NCI-H2171 (cell line): ENCODE measurements around the gene DACH2.
"Not testable (repeated sequence)": the region's sequence is repeated elsewhere in the genome, so short reads cannot be mapped to it uniquely, and the experiment has no call there.

Source experiments
- DNase-seq: peaks from one replicate; lab custom pipeline; 2025; lab: John Stamatoyannopoulos, UW

Gene DACH2

GRCh38 chrX:86148024-86148511, at the start of gene DACH2:
Gene DACH2 (plus strand): TSS chrX:86148451.
- DNase-seq, result peak; percentile 14

DNA sequence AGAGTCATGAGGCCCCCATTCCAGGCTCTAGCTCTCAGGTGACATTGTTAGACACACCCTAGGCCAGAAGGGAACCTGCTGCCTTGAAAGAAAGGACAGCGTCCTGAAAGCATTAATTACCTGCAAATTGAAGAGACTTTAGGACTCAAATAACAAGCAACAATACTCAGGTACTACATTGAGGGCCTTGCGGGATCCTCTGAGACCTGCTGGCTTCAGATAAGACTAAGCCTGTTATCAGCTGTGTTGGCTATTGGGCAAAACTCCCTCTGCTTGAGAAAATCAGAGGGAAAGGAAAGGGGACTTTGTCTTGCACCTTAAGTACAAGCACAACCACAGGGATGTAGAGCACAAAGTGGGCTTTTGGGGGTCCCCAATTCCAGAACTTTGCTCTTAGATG, 45.9 kb upstream of the DACH2 start:
- DNase-seq, result no peak

DNA sequence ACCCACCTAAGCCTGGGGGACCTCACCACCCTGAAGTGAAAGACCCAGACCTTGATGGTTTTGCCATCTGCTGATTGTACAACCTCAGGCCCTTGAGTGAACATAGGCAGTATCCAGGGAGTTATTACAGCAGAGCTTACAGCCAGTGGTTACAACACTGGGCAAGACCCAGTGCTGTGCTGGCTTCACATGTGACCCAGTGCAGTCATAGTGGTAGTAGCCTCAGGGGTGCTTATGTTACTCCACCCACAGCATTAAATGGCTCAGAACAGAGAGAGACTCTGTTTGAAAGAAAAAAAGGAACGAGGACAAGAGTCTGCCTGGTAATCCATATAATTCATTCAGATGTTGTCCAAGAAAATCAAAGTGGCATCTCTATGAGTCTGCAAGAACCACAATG, 45.2 kb upstream of the DACH2 start:
- no peak for DNase-seq

DNA sequence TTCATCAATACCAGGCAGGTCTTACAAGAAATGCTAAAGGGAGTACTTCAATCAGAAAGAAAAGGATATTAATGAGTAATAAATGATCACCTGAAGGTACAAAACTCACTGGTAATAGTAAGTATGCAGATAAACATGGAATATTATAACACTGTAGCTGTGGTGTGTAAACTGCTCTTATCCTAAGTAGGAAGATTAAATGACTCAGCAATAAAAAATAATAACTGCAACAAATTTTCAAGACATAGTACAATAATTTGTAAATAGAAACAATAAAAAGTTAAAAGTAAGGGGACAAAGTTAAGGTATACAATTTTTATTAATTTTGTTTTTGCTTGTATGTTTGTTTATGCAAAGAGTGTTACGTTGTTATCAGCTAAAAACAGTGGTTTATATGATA, 43.7 kb upstream of the DACH2 start:
- no peak for DNase-seq

DNA sequence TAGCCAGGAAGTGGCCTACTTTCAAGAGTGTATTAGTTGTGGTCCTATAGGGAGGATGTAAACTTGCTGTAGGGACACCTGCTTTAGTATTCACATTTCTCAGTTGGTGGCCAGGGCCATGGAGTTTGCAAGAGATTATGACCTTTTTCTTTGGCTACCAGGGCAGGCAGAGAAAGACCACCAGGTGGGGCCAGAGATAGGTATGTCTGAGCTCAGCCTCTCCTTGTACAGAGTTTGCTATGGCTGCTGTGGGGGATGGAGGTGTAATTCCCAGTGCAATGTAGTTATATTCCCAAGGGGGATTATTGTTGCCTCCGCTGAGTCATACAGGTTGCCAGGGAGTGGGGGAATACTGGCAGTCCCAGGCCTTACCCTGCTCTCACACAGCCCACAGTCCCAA, 26.3 kb upstream of the DACH2 start:
- no peak for DNase-seq

- DNase-seq, result no peak
These were observed 14.5 kb upstream of the DACH2 start for GRCh38 chrX:86133761-86134160.

DNA sequence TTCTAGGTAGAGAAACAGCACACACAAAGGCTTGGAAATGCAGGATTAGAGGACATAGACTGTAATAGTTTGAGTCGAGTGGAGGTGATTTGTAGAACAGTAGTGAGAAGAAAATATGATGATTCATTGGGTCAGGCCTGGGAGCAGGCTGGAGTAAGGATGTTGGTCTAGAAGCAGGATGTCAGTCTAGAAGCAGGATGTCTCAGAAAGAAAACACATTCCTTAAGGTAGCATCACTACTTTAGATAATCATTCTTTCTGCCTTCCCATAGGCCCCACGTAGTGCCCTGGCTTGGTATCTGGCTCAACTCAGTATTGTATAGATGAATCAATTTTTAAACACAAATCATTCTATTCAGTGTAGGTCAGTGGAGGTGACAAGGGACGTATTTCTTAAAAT, 11.2 kb upstream of the DACH2 start:
- DNase-seq, result no peak

GRCh38 chrX:86141786-86142185, 6.5 kb upstream of the DACH2 start:
- DNase-seq, result no peak

DNA sequence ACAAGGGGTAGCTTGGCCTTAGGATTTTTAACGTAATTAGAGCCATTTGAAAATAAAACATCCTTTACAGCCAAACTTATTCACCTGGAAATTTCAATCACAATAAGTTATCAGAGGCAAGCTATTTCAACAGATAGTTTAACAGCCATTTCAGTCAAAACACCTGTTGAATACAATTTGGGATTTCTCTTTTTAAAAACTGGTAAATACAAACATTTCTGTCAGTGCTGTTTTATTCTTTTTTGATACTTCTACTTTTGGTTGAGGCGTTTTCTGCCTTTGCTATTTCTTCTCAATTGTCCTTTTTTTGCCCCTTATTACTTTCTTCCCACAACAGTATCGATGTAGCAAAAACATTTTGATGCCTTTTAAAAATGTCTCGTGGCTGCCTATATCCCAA, 2.1 kb upstream of the DACH2 start:
- DNase-seq, result no peak

GRCh38 chrX:86148594-86148993, 343 bp downstream of the DACH2 start:
- no peak for DNase-seq

DNA sequence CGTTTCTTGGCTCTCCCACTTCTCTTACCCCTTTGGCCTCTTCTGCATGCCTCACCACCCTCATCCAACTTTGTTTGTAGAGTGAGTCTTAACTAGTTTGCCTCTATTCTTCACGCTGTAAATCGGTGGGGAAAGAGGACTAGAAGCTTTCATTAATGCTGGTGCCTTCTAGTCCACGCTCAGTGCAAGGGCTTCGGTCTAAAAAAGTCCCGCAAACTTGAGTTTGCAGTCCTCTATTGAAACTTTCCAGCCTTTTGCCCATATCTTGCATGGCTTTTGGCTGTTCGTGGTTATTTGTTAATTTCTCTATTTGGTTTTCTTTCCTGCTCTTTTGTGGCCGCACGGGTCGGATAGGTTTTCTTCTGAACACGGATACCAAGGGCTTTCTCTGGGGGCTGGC, 868 bp downstream of the DACH2 start:
- no peak for DNase-seq

DNA sequence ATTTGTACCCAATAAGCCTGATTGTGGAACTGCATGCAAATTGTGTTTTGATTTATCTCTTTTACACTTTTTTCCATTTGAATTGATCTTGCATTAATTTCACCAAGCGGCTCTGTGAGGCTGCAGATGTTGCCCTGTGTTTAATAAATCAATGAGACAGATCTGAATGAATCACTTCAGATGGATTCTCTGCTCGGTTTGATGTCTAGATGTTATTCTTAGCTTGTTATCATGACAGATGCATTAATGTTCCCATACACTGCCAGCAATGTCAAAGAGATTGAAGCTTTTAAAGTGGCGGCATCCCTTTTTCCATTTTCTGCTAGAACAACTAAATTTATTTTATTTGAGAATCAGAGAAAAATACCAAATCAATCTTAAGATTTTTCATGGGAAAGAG, 6.3 kb downstream of the DACH2 start:
- no peak for DNase-seq

GRCh38 chrX:86171366-86171765, 23.1 kb downstream of the DACH2 start:
- no peak for DNase-seq

- DNase-seq, result no peak
These were observed 30.7 kb downstream of the DACH2 start for GRCh38 chrX:86178906-86179305.

- DNase-seq, result not testable (repeated sequence)
These were observed 33.1 kb downstream of the DACH2 start for GRCh38 chrX:86181325-86181724.

DNA sequence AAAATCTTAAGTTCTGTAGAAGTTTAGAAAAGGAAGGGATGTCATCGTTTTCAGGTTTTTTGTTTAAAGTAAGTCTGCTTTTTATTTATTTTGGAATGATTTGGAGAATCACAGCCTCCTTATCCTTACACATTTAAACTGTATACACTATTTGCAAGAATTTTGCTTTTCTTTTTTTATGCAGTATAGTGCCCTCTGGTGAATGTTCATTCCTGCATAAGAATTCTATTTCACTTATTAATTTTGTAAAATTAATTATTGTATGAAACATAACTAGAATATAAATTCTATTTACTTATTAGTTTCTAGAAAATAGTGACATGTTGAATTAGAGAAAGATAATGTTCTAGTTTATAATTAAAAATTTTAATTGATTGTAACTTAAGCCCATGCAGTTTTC, 44.6 kb downstream of the DACH2 start:
- no peak for DNase-seq

DNA sequence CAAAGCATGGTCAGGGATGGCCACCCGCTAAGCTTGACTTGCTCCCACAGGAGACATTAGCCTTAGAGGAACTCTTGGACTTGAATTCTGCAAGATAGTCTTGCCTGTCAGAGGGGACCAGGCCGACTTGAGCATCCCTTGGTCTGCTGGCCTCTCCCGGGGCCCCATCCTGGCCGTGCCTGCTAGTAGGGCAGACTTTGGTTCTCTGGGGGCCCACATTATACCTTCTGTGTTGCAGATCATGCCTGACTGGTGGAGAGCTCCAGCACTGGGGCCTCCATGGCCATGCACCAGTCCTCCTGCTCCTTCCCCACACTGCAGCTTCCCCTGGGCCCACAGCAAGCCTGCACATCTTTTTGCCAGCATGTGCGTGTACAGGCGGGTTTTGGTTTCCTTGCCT, 46.5 kb downstream of the DACH2 start:
- no peak for DNase-seq

- no peak for DNase-seq
These were observed 47.1 kb downstream of the DACH2 start for GRCh38 chrX:86195343-86195742.

DNA sequence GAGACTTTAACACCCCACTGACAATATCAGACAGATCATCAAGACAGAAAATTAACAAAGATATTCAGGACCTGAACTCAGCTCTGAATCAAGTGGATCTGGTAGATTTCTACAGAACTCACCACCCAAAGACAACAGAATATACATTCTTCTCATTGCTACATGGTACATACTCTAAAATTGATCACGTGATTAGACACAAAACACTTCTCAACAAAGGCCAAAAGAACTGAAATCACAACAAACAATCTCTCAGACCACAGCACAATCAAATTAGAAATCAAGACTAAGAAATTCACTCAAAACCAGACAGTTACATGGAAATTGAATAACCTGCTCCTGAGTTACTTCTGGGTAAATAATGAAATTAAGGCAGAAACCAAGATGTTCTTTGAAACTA, 49.6 kb downstream of the DACH2 start:
- DNase-seq, result no peak

GRCh38 chrX:86210772-86211171, 62.5 kb downstream of the DACH2 start:
- no peak for DNase-seq

GRCh38 chrX:86215260-86215659, 67.0 kb downstream of the DACH2 start:
- DNase-seq, result no peak

- DNase-seq, result no peak
These were observed 89.2 kb downstream of the DACH2 start for GRCh38 chrX:86237482-86237881.

- no peak for DNase-seq
These were observed 93.3 kb downstream of the DACH2 start for GRCh38 chrX:86241547-86241946.

DNA sequence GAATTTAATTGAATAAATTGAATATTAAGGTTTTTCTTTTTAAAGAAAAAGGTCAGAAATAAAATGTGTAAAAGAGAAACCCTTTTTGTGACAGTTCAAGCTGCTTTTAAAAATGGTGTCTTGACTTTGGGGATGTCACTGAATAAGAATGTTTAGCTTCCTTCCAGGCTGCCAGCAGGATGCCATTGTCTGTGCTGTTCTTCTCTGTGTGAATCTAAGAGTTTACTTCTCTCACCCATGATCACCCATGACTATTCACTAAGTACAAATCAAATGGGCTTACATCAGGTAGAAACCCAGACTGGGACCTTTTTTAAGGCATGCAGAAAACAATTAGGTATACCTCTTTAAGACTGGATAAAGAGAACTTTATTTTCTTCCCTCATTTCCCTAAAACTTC, 115.3 kb downstream of the DACH2 start:
- no peak for DNase-seq

DNA sequence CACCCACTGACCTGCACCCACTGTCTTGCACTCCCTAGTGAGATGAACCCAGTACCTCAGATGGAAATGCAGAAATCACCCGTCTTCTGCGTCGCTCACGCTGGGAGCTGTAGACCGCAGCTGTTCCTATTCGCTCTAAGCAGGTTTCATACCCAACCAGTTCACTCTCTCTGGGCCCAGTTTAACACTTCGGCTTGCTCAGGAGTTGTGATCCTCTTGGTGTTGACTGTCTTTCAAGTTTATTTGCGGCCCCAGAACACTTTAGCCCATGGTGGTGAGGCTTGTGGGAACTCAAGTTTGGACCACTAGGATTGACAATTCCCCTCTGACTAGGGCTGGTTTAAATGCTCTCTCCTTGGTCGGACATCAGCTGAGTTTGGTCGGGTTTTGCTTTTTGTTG, 147.0 kb downstream of the DACH2 start:
- no peak for DNase-seq
